ENCODE results near the gene ZIC4. TPM values are rescaled to one million over a fixed set of nuclear protein-coding genes. Genes with fewer than 3 reads are reported as not detected.

ZIC4 gene
- total RNA-seq, 2 donors from 2014 or later = not detected

DNA sequence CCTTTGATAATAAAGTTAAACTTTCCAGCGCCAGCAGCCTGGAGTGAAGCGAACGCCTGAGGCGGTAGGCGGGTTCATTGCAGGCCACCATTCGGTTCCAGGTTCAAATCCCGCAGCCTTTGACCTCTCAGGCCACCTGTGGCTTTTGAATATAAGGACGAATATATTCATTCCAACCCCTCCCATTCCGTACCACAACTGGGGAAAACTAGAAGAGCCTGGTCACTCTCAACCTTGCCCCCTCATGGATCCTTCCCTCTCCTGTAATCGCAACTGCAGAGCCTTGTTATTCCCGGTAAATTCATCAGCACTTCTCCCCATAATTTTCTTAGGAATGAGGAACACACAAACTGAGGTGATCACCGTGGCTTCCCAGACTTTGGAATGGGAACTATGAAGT is 35.2 kb downstream of the ZIC4 start:
- H3K4me3 Mint-ChIP-seq = no peak overlapping the region
- H3K4me1 Mint-ChIP-seq (ENCODE audit: low read depth in 2 of 2) = no peaks in the 10 kb centered on the region
- no peak for ATAC-seq
- no peak for DNase-seq (ENCODE audit: low spot score)
- H3K9me3 Mint-ChIP-seq = peaks cover 7% of the 10 kb centered on the region
- no peak overlapping the region for H3K27ac Mint-ChIP-seq
- peaks cover 18% of the 10 kb centered on the region for H3K36me3 Mint-ChIP-seq
- peaks cover 38 to 44% of the 10 kb centered on the region in 2 donors for H3K27me3 Mint-ChIP-seq

DNA sequence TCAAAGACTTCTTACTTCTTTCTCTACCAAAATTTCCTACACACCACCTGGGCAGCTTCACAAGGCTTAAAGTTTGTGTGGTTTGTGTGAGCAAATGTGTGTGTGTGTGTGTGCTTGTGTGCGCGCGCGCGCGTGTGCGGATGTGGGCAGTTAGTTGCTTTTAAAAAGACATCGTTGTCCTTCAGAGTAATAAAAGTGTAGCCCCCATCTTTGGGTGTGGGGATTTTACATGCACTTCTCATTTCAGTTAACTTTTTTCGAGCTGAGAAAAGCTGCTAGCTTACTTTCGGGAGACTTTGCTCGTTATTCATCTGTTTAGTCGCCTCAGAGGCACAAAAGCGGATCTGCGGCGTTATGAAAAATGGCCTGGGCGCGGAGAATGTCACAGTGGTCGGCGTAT is 36.0 kb downstream of the ZIC4 start:
- H3K4me1 Mint-ChIP-seq (ENCODE audit: low read depth in 2 of 2) = no peaks in the 10 kb centered on the region
- peaks cover 7% of the 10 kb centered on the region for H3K9me3 Mint-ChIP-seq
- peaks cover 38 to 44% of the 10 kb centered on the region in 2 donors for H3K27me3 Mint-ChIP-seq
- H3K36me3 Mint-ChIP-seq = peaks cover 18% of the 10 kb centered on the region
- H3K27ac Mint-ChIP-seq = no peak overlapping the region
- ATAC-seq = no peak
- no peak for DNase-seq (ENCODE audit: low spot score)
- H3K4me3 Mint-ChIP-seq = no peak overlapping the region

DNA sequence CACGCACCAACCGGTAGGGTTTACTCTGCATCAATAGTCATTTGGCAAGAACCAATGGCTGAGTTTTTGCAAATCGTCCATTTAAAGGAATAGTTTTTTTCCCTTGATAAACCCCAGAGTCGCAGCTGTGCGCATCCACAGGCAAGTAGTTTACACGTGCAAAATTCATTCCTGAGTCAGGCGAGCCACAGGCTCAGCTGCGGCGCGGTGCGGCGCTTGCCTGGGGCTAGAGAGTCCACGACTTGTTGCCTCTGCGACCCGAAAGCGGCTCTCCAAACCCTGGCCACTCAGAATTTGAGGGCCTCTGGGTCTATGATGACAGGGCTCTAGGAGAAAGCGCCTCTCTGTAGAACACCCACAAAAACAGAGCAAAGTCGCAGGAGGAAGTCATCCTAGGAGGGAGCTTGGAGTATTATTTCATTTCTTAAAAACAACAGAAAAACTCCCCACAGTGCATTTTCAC is 36.7 kb downstream of the ZIC4 start:
- Mint-ChIP-seq H3K27ac (no peak overlapping the region), H3K36me3 (peaks cover 18% of the 10 kb centered on the region), H3K27me3 (peaks cover 43 to 49% of the 10 kb centered on the region in 2 donors), H3K4me3 (no peak overlapping the region), H3K9me3 (peaks cover 12% of the 10 kb centered on the region), H3K4me1 (ENCODE audit: low read depth in 2 of 2) (no peaks in the 10 kb centered on the region)
- no peak for ATAC-seq
- DNase-seq (ENCODE audit: low spot score) = no peak

DNA sequence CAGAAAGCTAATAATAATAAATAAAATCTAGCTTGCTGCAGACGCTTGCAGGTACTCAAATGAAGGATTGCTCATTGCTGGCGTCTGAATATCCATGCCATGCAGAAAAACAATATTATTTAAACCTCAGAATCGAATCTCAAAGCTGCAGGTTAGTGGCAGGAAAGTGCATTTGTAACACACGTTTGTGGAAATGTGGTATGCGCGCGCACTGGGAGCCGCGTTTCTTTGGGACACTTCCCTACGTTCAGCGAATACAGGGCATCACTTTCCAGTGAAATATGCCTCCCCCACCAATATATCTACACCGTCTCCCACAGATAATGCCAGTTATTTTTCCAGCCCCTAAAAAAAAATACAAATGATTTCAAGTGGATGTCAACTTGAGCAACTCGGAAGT is 37.1 kb downstream of the ZIC4 start:
- peaks cover 15% of the 10 kb centered on the region for H3K9me3 Mint-ChIP-seq
- H3K4me3 Mint-ChIP-seq = no peak overlapping the region
- H3K27ac Mint-ChIP-seq = no peak overlapping the region
- H3K36me3 Mint-ChIP-seq = peaks cover 18% of the 10 kb centered on the region
- ATAC-seq (no peak), DNase-seq (ENCODE audit: low spot score) (no peak)
- H3K4me1 Mint-ChIP-seq (ENCODE audit: low read depth in 2 of 2) = no peaks in the 10 kb centered on the region
- H3K27me3 Mint-ChIP-seq = peaks cover 47 to 53% of the 10 kb centered on the region in 2 donors

DNA sequence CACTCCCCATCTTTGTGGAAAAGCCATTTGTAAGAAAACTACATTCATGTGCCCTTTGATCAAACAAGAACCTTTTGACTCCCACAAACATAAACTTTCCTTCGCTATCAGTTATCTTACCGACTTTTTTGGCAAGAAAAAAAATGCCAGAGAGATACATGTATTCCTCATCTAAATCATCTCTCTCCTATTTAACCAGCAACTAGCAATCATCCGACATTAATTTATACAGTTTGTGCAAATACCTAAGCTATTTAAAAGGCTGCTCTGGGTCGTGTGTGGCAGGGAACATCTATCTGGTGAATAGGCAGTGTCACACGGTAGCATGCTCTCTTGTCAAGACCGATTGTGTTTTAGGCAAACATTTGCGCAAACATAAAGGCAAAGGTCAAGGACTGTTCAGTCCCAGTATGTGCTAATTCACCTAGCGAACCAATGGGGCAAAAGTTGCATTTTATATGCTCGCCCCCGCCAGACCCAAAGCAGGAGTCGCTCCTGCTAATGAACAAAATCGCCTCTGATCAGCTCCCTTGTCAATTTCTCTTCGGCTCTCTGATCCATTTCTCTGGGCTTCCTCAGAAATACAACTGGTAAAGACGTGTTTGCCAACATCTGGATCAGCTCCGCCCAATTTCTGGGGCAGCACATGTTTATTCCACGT is 37.7 kb downstream of the ZIC4 start:
- H3K27me3 Mint-ChIP-seq = peaks cover 43 to 55% of the 10 kb centered on the region in 2 donors
- peaks cover 18% of the 10 kb centered on the region for H3K36me3 Mint-ChIP-seq

DNA sequence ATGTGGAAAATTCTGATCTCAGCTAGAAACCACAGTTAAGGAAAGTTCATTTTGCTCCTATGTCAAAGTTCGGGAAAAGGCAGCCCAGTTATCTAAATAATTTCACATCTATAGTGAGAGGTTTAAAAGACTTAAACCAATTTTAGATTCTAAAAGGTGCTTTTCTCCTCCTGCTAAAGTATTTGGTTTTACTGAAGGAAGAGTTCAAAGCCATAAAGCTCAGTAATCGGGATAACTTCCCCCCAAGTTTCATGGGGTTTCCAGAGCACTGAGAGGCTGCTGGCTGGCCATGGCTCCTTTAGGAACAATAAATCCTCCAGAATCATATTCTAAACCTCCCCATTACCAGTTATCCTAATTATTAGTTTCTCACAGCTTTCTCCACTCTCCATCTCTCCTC is 38.2 kb downstream of the ZIC4 start:
- Mint-ChIP-seq H3K4me3 (no peak overlapping the region), H3K9me3 (peaks cover 15% of the 10 kb centered on the region), H3K27ac (no peak overlapping the region), H3K4me1 (ENCODE audit: low read depth in 2 of 2) (no peaks in the 10 kb centered on the region), H3K36me3 (peaks cover 18% of the 10 kb centered on the region), H3K27me3 (peaks cover 43 to 55% of the 10 kb centered on the region in 2 donors)
- no peak for ATAC-seq
- no peak for DNase-seq (ENCODE audit: low spot score)

More for the DNA sequence above, 37.7 kb downstream of the ZIC4 start:
- ATAC-seq (no peak), DNase-seq (ENCODE audit: low spot score) (no peak)
- no peak overlapping the region for H3K4me3 Mint-ChIP-seq
- H3K4me1 Mint-ChIP-seq (ENCODE audit: low read depth in 2 of 2) = no peaks in the 10 kb centered on the region
- H3K9me3 Mint-ChIP-seq = peaks cover 15% of the 10 kb centered on the region
- H3K27ac Mint-ChIP-seq = no peak overlapping the region

DNA sequence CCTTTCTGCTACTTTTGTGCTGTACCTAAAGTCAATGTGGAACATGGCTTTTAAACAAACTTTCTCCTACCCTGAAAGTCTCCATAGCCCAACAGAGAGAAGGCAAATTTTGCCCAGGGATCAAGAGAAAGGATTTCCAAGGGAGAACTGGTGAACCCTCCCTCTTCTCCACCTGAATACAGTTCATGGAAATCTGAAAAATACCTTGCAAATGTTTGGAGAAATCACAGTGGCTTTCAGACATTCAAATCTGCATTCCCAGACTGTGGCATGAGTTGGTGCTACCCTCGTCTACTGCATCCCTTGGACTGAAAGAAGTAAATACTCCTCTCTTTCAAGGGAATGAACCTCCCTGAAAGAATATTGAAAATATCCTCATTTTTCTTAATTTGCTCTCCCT is 38.7 kb downstream of the ZIC4 start:
- H3K36me3 Mint-ChIP-seq = peaks cover 18% of the 10 kb centered on the region
- no peak for ATAC-seq
- H3K27ac Mint-ChIP-seq = no peak overlapping the region
- no peak overlapping the region for H3K4me3 Mint-ChIP-seq
- H3K27me3 Mint-ChIP-seq = peaks cover 43 to 55% of the 10 kb centered on the region in 2 donors
- peaks cover 15% of the 10 kb centered on the region for H3K9me3 Mint-ChIP-seq
- DNase-seq (ENCODE audit: low spot score) = no peak
- no peaks in the 10 kb centered on the region for H3K4me1 Mint-ChIP-seq (ENCODE audit: low read depth in 2 of 2)

DNA sequence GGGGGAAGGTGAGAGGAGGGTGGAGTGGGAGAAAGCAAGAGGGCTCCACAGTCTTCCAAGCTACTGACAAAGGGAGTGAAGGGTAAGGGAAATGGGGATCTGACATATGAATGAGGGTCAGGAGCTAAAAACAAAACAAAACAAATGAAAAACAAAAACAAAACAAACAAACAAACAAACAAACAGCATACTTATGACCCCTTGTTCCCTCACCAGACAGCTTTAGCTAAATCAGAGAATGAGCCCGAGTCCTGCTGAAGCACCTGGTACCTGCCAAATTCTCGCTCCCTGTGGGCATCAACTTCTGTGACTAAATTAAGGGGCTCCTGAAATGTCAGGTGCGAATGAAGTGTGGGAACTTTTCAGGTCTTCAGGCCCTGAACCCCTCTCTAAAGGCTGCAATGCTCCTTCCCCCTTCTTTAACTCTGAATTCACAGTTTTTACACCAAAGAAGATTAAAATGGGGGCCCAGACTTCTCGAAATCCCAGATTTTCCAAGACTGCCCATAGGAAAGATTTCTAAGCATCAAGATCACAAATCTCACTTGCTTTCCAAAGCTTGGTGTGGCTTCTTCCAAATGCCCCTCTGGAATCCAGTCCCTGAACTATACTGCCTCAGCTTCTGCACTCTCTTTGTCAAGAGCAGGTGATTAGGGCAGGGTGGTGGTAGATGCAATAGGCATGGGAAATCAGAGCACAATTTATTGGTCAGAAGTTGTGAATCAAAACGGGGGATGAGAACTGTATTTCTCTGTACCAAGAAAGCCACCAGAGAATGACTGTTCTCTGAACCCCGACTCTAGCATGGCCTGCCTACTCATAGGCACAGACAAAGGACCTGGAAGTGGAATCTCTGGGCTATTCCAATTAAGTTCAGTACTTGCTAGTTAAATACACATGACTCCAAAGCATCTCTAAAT is 40.9 kb downstream of the ZIC4 start:
- Mint-ChIP-seq H3K27me3 (peaks cover 37 to 50% of the 10 kb centered on the region in 2 donors), H3K4me1 (ENCODE audit: low read depth in 2 of 2) (no peaks in the 10 kb centered on the region), H3K27ac (no peak overlapping the region), H3K9me3 (peaks cover 15% of the 10 kb centered on the region), H3K4me3 (no peak overlapping the region), H3K36me3 (peaks cover 13% of the 10 kb centered on the region)
- DNase-seq (ENCODE audit: low spot score) (no peak), ATAC-seq (no peak)

DNA sequence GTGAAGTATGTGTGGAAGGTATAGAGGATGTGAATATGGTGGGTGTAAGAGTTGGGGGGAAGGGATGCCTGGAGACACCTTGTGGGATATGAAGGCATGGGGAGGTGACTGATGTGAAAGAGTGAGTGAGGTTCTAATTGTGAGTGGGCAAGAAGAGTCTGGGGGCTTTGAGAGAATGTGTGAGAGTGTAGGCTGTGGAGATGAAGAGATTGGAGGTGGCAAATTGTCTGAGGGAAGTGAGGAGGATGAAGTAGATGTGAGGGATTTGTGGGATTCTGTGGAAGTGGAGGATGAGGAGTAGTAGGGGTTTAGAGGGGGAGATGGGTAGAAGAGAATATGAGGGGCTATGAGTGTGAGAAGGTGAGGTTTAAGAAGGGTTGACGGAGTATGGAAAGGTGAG is 41.6 kb downstream of the ZIC4 start:
- H3K4me3 Mint-ChIP-seq = no peak overlapping the region
- H3K4me1 Mint-ChIP-seq (ENCODE audit: low read depth in 2 of 2) = no peaks in the 10 kb centered on the region
- peaks cover 11% of the 10 kb centered on the region for H3K36me3 Mint-ChIP-seq
- DNase-seq (ENCODE audit: low spot score) = no peak
- no peak overlapping the region for H3K27ac Mint-ChIP-seq
- H3K27me3 Mint-ChIP-seq = peaks cover 36 to 50% of the 10 kb centered on the region in 2 donors
- no peak for ATAC-seq
- peaks cover 15% of the 10 kb centered on the region for H3K9me3 Mint-ChIP-seq

DNA sequence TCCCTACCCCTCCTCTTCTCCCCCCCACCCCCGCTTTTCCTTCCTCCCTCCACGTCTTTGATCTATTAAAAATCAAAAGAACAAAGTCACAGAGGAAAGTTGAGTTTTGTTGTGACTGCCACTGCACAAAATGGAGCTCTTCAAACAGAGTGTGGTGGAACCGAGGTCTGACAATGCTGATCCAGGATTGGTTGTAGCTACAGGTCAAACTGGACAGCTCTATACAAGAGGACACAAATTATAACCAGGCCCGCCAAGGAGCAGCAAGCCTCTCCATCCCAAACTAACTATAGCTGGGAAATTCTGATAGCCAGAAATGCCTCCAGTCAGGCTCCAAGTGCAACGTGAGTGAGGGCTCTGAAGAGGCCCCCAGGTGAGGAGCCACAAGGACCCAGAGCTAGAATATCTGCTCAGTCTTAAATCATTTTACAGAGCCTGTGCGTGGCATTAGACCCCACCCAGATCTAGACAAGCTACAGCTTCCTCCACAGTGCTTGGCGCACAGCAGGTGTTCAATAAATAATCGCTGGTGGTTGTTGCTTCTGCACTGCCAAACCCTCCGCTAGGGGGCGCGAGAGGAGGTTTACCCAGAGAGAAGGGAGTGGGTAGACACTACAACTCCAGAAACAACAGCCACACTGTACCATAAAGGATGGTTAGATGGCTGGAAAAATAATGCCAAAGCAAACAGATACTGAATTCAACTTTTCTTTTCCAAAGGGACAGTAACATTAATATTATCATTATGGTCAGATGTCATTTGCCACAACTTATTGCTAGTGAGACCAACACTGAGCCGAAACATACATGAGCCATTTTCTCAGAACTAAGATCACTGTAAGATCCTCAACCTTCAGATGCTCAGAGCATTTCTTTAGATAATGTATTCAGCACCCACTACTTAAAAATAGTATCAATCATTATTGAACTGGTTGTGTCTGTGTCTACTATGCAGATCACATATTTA is 44.6 kb downstream of the ZIC4 start:
- DNase-seq (ENCODE audit: low spot score) (no peak), ATAC-seq (no peak)
- Mint-ChIP-seq H3K27ac (no peak overlapping the region), H3K27me3 (peaks cover 36 to 46% of the 10 kb centered on the region in 2 donors), H3K4me1 (ENCODE audit: low read depth in 2 of 2) (no peaks in the 10 kb centered on the region), H3K4me3 (no peak overlapping the region), H3K9me3 (peaks cover 10% of the 10 kb centered on the region), H3K36me3 (peaks cover 13% of the 10 kb centered on the region)

DNA sequence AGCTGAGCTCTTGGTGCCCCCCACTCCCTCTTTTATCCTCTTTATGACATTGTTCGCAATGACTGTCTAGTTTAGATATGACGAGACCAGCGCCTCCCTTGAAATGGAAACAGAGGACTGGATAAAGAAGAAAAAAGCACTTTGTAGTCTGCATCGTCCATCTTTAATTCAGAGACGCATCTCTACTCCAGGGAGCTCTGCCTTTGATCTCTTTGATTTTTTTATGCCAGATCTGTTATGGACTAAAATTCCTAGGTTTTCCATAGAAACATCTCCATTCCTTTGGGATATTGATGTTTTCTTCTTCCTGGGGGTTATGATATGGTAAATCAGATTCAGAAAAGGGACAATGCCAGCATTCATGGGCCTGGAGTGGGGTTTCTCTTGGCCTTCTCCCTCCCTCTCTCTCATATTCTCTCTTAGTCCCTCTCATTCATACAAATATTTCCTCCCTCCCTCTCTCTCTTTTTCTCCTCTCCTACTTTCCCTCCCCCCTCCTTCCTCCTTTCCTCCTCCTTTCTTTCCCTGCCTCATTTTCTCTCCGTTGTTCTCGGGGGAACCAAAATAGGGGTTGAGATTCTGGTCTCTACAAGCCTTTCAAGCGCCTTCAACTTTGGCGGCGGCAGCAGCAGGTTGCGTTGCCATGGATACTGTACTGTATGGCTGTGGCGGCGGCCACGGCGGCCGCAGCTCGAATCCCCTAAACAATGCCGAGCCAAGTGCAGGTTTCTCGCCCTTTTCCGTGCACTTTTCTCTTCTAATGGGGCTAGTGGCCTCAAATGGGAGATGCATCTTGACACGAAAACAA is 45.5 kb downstream of the ZIC4 start:
- no peak for DNase-seq (ENCODE audit: low spot score)
- Mint-ChIP-seq H3K4me3 (no peak overlapping the region), H3K9me3 (peaks cover 7% of the 10 kb centered on the region), H3K27ac (no peak overlapping the region), H3K36me3 (peaks cover 15% of the 10 kb centered on the region), H3K4me1 (ENCODE audit: low read depth in 2 of 2) (no peaks in the 10 kb centered on the region), H3K27me3 (peaks cover 40 to 55% of the 10 kb centered on the region in 2 donors)
- ATAC-seq = no peak

DNA sequence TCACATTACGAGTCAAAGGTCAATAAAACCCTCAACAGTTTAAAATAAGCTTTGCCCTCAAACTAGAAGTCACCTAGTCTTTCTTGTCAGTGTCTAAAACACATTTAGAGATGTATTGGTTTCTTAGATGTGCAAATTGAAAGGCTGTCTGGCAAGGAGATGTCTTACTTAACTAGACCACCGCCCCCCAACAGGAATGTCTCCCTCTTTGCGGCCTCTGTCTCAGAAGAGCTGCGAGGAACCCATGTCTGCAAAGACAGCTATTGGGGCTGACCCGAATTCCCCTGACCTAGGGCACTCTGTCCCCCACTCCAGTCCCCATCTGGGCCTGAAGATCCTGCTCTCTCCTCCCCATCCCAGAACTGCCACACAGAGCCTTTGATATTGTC is 46.3 kb downstream of the ZIC4 start:
- no peak overlapping the region for H3K4me3 Mint-ChIP-seq
- DNase-seq (ENCODE audit: low spot score) (no peak), ATAC-seq (no peak)
- H3K27me3 Mint-ChIP-seq = peaks cover 45 to 62% of the 10 kb centered on the region in 2 donors
- H3K4me1 Mint-ChIP-seq (ENCODE audit: low read depth in 2 of 2) = no peaks in the 10 kb centered on the region
- peaks cover 15% of the 10 kb centered on the region for H3K36me3 Mint-ChIP-seq
- H3K9me3 Mint-ChIP-seq = peaks cover 7% of the 10 kb centered on the region
- no peak overlapping the region for H3K27ac Mint-ChIP-seq
